HG02798 (cell line): Measurements from ENCODE around the gene ITGB6.
"Not testable (repeated sequence)": the region's sequence is repeated elsewhere in the genome, so short reads cannot be mapped to it uniquely, and the experiment has no call there.

ENCODE experiments used
- ATAC-seq: cut with Tn5 transposase; IDR thresholded peaks from one replicate; pipeline ENCODE4 v1.9.1; 2021; ENCODE audit warnings: mild to moderate bottlenecking; ENCODE audit not compliant: unreplicated experiment, poor library complexity

ITGB6 gene

DNA sequence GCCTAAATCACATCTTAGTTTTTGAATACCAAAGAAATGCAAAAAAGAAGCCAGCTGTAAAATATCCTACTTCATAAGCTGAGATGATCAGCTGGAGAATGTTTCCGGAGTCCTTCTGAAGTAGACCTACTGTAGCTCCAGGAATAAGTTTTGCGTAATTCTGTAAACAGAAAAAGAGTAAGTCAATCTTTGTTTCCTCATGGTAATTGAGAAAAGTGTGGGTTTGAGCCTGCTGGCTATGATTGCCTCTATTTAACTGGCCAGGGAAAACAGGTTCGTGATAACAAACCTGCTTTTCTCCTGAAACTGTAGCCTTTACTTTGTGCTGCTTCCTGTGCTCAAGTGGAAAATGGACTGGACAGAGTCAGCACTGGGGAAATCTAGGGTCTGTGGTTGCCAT lies 58.2 kb downstream of the ITGB6 start:
- no peak for ATAC-seq

GRCh38 chr2:160141419-160141818 lies 58.7 kb downstream of the ITGB6 start:
- ATAC-seq = no peak

GRCh38 chr2:160140471-160140870 lies 59.6 kb downstream of the ITGB6 start:
- no peak for ATAC-seq

- no peak for ATAC-seq
These were observed 60.1 kb downstream of the ITGB6 start for GRCh38 chr2:160139991-160140390.

DNA sequence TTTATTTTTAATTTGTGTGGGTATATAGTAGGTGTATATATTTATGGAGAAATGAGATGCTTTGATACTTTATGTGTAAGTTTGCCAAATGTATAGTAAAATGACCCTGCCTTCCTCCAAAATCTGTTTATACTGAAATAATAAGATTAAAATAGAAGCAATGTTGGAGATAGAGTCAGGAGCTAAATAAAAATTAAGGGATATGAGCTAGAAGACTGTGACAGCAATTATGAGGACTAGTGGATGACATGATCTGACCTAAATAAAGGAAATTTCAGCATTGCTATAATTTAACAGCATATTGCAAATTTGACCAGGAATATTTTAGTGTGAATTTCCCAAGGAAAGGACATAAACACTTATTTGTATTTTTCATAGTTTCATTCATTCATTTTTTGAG lies 60.7 kb downstream of the ITGB6 start:
- no peak for ATAC-seq

- ATAC-seq = no peak
These were observed 61.7 kb downstream of the ITGB6 start for GRCh38 chr2:160138406-160138805.

DNA sequence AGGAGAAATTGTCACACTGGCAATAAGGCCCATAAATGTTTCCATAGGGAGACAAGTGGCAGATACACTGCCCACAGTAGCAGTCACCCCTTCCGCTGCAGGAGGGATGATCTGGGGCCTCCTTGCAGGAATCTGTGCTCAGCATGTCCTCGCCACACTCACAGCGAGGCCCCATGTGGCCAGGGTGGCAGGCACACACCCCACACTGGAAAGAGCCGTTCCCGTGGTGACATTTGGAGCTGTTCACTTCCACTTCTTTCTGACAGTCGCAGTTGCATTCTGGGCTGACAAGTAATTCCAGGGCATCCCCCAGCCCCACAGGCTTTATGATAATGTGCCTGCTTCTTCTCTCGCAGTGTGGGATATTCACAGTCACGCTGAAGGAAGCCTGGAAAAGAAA lies 62.6 kb downstream of the ITGB6 start:
- no peak for ATAC-seq

DNA sequence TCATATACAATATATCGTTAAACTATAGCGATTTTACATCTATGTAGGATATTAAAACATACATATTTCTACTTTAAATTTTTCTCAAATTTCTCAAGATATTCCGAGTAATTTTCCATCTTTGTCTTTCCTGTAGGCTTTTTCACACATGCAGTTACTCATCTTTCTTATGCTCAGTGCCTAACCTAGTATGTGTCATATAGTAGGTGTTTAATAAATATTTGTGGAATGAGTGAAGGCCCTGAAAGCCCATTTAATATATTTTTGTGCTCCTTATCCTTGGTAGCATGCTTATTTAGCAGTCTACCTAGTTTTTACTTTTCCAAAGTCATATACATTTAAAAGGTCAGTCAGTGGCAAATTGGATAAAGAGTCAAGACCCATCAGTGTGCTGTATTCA lies 67.3 kb downstream of the ITGB6 start:
- no peak for ATAC-seq

- ATAC-seq = no peak
These were observed 73.3 kb downstream of the ITGB6 start for GRCh38 chr2:160126756-160127155.

DNA sequence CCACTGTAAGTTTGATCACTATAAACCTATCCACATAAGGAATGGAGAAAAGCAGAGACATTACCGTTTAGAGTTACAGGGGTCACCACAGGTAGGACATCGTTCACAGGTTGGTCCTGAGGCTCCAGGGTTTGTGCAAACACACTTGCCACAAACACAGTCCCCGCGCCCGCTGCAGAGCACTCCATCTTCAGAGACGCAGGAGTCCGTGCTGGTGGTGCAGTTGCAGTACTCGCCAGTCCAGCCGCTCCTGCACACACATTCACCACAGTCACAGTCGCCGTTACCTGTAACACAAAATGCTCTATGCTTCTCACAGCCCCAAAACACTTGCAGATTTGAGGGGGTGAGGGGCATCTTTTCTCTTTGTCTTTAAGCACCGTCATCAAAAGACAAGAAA lies 73.8 kb downstream of the ITGB6 start:
- no peak for ATAC-seq

DNA sequence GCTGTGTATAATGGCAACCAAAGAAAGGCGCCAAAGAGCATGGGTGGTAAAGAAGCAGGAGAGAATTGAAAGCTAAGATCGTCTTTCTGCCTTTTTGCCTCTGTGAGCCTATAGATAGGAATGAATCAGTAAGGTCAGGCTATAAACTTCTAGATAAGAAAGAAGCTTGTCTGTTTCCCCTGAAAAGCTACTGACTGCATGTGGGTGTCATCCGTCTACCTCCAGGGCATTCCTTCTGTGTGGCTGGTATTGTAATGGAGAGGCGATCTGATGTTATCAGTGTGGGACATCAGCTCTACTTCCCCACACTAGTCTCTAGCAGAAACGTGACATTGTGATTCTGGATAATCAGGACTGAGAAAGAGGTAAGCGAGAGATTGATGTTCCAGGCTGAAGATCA lies 74.2 kb downstream of the ITGB6 start:
- ATAC-seq = no peak

DNA sequence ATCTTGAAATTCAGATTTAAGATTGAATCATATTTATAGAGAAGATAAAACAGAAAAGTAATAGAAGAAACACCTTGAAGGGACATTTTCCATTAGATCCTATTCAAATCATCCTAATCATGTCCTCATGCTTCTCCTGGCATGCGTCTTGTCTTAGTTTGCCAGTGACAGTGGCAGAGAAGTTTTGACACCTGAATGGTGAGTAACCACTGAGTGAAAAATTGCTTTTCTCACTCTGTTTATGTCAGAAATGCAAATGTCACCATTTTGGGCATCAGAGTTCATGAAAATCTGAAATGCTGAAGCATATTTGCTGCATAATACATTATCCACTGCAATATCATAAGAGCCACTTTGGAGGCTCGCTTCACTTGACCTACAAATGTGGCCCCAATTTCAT lies 74.7 kb downstream of the ITGB6 start:
- ATAC-seq = no peak

GRCh38 chr2:160124571-160124970 lies 75.5 kb downstream of the ITGB6 start:
- ATAC-seq = no peak

DNA sequence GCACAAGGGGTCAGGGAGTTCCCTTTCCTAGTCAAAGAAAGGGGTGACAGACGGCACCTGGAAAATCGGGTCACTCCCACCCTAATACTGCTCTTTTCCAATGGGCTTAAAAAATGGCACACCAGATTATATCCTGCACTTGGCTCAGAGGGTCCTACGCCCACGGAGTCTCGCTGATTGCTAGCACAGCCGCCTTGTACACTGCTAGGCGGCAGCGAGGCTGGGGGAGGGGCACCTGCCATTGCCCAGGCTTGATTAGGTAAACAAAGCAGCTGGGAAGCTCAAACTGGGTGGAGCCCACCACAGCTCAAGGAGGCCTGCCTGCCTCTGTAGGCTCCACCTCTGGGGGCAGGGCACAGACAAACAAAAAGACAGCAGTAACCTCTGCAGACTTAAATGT lies 85.4 kb downstream of the ITGB6 start:
- not testable (repeated sequence) for ATAC-seq

GRCh38 chr2:160114020-160114419 lies 86.1 kb downstream of the ITGB6 start:
- no peak for ATAC-seq

GRCh38 chr2:160111951-160112798 lies 87.9 kb downstream of the ITGB6 start:
- ATAC-seq = peak; percentile 73

DNA sequence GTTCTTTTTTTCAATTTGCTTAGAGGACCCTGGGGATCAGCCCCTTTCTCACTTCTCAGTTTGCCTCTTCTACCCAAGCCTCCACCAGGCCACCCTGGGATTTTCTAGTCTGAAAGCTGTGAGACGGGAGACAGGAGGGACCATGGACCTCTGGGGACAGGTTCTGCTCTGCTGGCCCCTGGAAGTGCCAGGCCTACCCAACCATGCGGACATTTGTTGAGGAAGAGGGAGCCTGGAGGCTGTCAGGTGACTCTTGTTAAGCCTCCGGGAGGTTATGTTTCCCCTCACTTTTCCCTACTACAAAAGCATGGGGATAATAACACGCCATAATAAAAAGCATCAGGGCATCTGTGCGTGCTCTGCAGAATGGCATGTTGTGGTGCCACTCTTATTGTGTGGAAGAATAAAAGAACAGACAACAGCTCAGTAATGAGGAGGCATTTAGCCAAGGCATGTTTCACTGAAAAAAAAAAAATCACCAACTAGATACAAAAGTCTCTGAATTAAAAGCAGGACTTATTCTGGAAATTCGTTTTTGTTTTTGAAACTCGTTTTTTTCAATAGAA lies 89.3 kb downstream of the ITGB6 start:
- no peak for ATAC-seq

- ATAC-seq = peak; percentile 83
These were observed 90.0 kb downstream of the ITGB6 start for GRCh38 chr2:160109939-160110673.

DNA sequence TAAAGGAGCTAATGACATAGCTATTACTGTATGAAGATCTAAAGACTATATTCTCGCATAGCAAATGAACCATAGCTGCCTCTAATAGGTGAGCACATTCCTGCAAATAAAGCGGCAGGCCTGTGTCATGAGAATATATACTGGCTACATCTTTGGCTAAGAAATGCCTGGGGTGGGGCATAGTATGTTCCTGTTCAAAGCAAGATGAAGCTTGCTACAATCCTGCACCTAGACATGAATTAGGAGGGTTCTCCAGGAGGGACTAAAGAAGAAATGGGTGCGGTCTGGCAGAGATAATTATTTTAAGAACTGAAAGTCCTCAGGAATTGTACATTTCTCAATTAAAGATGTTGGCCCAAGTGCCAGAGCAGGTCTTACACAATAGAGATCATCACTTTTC lies 90.8 kb downstream of the ITGB6 start:
- ATAC-seq = no peak

- no peak for ATAC-seq
These were observed 91.4 kb downstream of the ITGB6 start for GRCh38 chr2:160108646-160109045.

- no peak for ATAC-seq
These were observed 94.7 kb downstream of the ITGB6 start for GRCh38 chr2:160105366-160105765.
